Measurements from ENCODE around the gene ABI3.

DNA sequence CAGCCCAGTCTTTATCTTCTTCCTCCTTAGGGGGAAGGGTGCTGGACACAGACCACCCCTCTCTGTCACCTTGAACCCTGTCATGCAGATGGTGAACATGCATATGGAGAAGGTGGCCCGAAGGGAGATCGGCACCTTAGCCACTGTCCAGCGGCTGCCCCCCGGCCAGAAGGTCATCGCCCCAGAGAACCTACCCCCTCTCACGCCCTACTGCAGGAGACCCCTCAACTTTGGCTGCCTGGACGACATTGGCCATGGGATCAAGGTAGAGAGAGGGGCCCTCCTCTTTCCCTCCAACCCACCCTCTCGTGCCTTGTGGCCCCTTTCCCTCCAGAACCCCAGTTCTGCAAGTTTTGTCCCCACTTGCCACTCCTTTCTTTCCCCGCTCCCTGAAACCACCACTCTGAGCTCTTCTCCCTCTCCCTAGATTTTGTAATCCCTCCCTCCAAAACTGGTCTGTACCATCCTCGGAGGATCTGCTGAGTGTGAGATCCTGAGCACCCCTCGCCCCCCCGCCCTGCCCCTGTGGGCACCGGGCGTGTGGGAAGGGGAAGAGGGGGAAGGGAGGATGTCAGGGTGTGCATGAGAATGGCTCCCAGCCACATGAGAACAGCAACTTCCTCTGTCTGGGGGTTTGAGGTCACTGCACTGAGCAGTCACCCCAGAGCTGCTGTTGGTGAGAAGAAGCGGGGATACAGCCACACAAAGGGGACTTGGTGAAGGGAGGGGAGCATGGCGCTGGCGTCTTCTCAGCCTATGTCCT, 7.3 kb downstream of the ABI3 start:
- TF ChIP-seq CTCF (IDR thresholded peaks at IDR 0.05; ENCODE audit: insufficient read depth, low read depth, low read length) = no peak
- TF ChIP-seq EZH2 (IDR thresholded peaks at IDR 0.05; ENCODE audit: insufficient read depth, low read length) = no peak
